Spleen (tissue), 11 donors: ENCODE results near the gene FITM2. TPM values are rescaled to one million over a fixed set of nuclear protein-coding genes. Genes with fewer than 3 reads are reported as not detected.

Experiments
- DNase-seq: peaks from one replicate; pipeline ENCODE4 v3.0.0-alpha.2; 2020
- H3K27ac ChIP-seq, 8 donors: fragments of 200-600 bp; sonication (generic) in 7 of 8; 1 replicate in 4 of 8; 2 replicates in 4 of 8; pipeline versions ENCODE4 v1.5.0 to v1.8.0; 2016 to 2021; ENCODE audit warnings: inconsistent platforms in 4 of 8, mild to moderate bottlenecking in 4 of 8, moderate library complexity in 1 of 8
- H3K27me3 ChIP-seq, 7 donors: fragments of 200-600 bp; sonication (generic) in 6 of 7; replicated peaks in 1 of 7; 1 replicate in 4 of 7; 2 replicates in 3 of 7; pipeline versions ENCODE4 v1.5.0 to v1.8.0; 2016 to 2021; ENCODE audit warnings: inconsistent platforms in 3 of 7, mild to moderate bottlenecking in 1 of 7
- H3K36me3 ChIP-seq, 6 donors: fragments of 200-600 bp; sonication (generic) in 5 of 6; 1 replicate in 4 of 6; 2 replicates in 2 of 6; pipeline versions ENCODE4 v1.5.0 to v1.8.0; 2016 to 2021; ENCODE audit warnings: inconsistent platforms in 2 of 6
- H3K4me1 ChIP-seq, 6 donors: fragments of 200-600 bp; sonication (generic) in 5 of 6; 1 replicate in 3 of 6; 2 replicates in 3 of 6; pipeline versions ENCODE4 v1.5.0 to v1.8.0; 2016 to 2021; ENCODE audit warnings: inconsistent platforms in 3 of 6
- H3K4me3 ChIP-seq, 8 donors: fragments of 200-600 bp; sonication (generic) in 7 of 8; 1 replicate in 4 of 8; 2 replicates in 4 of 8; pipeline versions ENCODE4 v1.5.0 to v1.8.0; 2016 to 2021; ENCODE audit warnings: inconsistent platforms in 4 of 8, mild to moderate bottlenecking in 4 of 8, moderate library complexity in 2 of 8
- H3K9me3 ChIP-seq, 8 donors: fragments of 200-600 bp; sonication (generic) in 7 of 8; 1 replicate in 4 of 8; 2 replicates in 4 of 8; pipeline versions ENCODE4 v1.5.0 to v1.8.0; 2016 to 2021; ENCODE audit warnings: inconsistent platforms in 4 of 8
- POLR2A ChIP-seq, 3 donors: fragments of 450-650 bp; IDR thresholded peaks; one replicate each; pipeline ENCODE4 v1.5.1; 2017; ENCODE audit warnings: antibody characterized with exemption in 3 of 3, mild to moderate bottlenecking in 1 of 3
- POLR2AphosphoS5 ChIP-seq, 3 donors: sonication (generic); formaldehyde crosslinking; IDR thresholded peaks; one replicate each; pipeline ENCODE4 v1.5.1; 2017; ENCODE audit warnings: antibody characterized with exemption in 3 of 3
- WGBS, 5 donors: extraction: QIAGEN DNeasy Blood & Tissue Kit in 3 of 5; methylation state at CpG; one replicate each; pipeline versions ENCODE4 v1.1.5 to v1.1.7; 2013 to 2018; 5-methylcytosine and 5-hydroxymethylcytosine counted together
- intact Hi-C: fragments of 100-400 bp; cut with DNase I; formaldehyde crosslinking; loops from one replicate; pipeline ENCODE4 v1.15.0; 2023; ENCODE audit warnings: low total_unique reads
- polyA plus RNA-seq, 3 donors: library from polyadenylated mRNA; stranded (reverse); fragments of 200-250 nt; gene quantifications; one replicate each; pipeline ENCODE4 v1.2.1, GENCODE V29; 2013
- total RNA-seq, 7 donors: library from RNA; depleted of rRNA in 3 of 7; stranded (reverse); fragments of >200 nt in 3 of 7; fragmentation: NEBNext Ultra II Directional in 4 of 7; extraction: Animal tissue kit (Norgen Biotek cat#: 25700) in 4 of 7; gene quantifications; one replicate each; pipeline versions ENCODE4 v1.1.0 to v1.2.1, GENCODE V29; 2016 to 2021
- TF ChIP-seq, protein P1 (sequence below), 11 experiments: fragments of 200-600 bp in 7 of 11; fragments of 450-650 bp in 4 of 11; sonication (generic) in 4 of 11; IDR thresholded peaks in 8 of 11; conservative IDR thresholded peaks in 3 of 11; 1 replicate in 7 of 11; 2 replicates in 4 of 11; pipeline versions ENCODE4 v1.4.0 to v1.8.0; 2016 to 2021; ENCODE audit warnings: antibody characterized with exemption in 11 of 11, inconsistent platforms in 4 of 11, mild to moderate bottlenecking in 1 of 11
- donor health status: healthy with polysubstance abuse.
- donor health status: DM: no; HTN: no; CAD: no; lungs with moderate emphysema.
- donor health status: DM: no; HTN: no; CAD: no.
- donor health status: Bipolar disorder and iron deficiency.
- donor health status: healthy.
- donor health status: DM: no; HTN: no; CAD: no.
- donor health status: DM: yes; HTN: yes; CAD: no.

FITM2 gene
- total and polyA plus RNA-seq, 10 donors: 1.0 to 5.7 (median 4.7) TPM

DNA sequence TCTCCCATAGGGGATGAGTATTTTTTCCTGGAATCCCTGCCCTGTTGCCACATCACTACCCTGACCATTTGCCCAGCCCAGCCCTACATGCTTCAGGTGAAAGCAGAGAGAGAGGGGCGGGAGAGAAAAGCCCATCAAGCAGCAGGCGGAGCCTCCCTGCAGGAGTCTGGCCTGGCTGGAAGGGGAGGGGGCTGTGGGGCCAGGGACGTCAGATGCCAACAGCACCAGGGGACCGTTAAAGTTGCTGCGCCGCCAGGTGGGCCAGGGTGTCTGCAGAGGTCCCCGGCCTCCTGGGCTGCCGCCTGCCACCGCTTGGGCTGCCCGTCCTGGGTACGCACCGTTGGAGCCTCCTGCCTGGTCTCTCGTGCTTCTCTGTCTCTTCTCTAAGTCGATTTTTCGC lies 25.1 kb upstream of the FITM2 start:
- WGBS, 5 donors: 34 to 46% (median 37%) methylated on average over 14 to 15 of the region's 15 CpGs
- H3K4me3 ChIP-seq: no peak overlapping the region
- no peaks in the 10 kb centered on the region for H3K36me3 ChIP-seq
- intact Hi-C loops: no loop called here
- no peaks in the 10 kb centered on the region for H3K4me1 ChIP-seq
- H3K27ac ChIP-seq: no peak overlapping the region
- H3K9me3 ChIP-seq: no peaks in the 10 kb centered on the region
- no peak for DNase-seq
- no peak for TF ChIP-seq POLR2A (IDR thresholded peaks at IDR 0.05)
- no peak for TF ChIP-seq POLR2AphosphoS5 (IDR thresholded peaks at IDR 0.05)
- TF ChIP-seq, protein P1, sequence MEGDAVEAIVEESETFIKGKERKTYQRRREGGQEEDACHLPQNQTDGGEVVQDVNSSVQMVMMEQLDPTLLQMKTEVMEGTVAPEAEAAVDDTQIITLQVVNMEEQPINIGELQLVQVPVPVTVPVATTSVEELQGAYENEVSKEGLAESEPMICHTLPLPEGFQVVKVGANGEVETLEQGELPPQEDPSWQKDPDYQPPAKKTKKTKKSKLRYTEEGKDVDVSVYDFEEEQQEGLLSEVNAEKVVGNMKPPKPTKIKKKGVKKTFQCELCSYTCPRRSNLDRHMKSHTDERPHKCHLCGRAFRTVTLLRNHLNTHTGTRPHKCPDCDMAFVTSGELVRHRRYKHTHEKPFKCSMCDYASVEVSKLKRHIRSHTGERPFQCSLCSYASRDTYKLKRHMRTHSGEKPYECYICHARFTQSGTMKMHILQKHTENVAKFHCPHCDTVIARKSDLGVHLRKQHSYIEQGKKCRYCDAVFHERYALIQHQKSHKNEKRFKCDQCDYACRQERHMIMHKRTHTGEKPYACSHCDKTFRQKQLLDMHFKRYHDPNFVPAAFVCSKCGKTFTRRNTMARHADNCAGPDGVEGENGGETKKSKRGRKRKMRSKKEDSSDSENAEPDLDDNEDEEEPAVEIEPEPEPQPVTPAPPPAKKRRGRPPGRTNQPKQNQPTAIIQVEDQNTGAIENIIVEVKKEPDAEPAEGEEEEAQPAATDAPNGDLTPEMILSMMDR (IDR thresholded peaks at IDR 0.05 in 8 of 11, conservative IDR thresholded peaks at IDR 0.05 in 3 of 11): no peak
- peaks cover 0 to 45% (median 3%) of the 10 kb centered on the region in 7 donors for H3K27me3 ChIP-seq

DNA sequence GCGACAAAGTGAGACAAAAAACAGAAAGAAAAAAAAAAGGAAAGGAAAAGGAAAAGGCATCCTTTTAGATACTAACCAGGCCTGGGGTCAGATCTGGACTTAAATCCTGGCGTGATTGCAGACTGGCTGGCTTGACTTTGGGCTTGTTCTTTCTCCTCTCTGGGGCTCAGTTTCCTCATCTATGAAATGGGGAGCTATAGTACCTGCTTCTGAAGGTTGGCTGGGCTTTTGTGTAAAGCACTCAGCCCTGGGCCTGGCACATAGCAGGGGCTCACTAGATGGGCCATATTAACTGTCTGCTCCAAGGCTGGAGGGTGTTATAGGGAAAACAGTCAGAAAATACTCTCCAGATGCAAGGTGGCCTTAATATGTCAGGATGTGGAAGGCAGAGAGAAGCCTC lies 24.7 kb upstream of the FITM2 start:
- TF ChIP-seq POLR2A (IDR thresholded peaks at IDR 0.05) (no peak), POLR2AphosphoS5 (IDR thresholded peaks at IDR 0.05) (no peak)
- TF ChIP-seq, protein P1 (IDR thresholded peaks at IDR 0.05 in 8 of 11, conservative IDR thresholded peaks at IDR 0.05 in 3 of 11): no peak
- no peaks in the 10 kb centered on the region for H3K9me3 ChIP-seq
- no peak overlapping the region for H3K4me3 ChIP-seq
- H3K27me3 ChIP-seq: peaks cover 0 to 48% (median 3%) of the 10 kb centered on the region in 7 donors
- H3K27ac ChIP-seq: no peak overlapping the region
- no peaks in the 10 kb centered on the region for H3K4me1 ChIP-seq
- WGBS, 5 donors: 74 to 89% (median 83%) methylated on average over 2 of the region's 2 CpGs
- DNase-seq: no peak
- intact Hi-C loops: no loop called here
- no peaks in the 10 kb centered on the region for H3K36me3 ChIP-seq

DNA sequence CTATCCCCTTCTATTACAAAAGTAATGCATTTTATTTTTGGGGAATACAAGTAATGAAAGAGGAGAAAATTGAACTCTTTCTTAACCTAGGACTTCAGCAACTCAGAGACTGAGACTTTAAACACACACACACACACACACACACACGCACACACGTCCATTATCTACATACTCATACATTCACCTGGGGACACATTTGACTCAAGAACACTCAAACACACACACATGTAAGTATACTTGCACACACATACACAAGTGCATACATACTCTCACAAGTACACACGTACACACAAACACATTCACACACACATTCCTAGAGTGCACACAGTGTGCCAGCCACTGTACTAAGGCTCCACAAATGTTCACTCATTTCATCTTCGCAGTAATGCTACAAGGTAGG lies 23.7 kb upstream of the FITM2 start:
- TF ChIP-seq POLR2AphosphoS5 (IDR thresholded peaks at IDR 0.05) (no peak), POLR2A (IDR thresholded peaks at IDR 0.05) (no peak)
- TF ChIP-seq, protein P1 (IDR thresholded peaks at IDR 0.05 in 8 of 11, conservative IDR thresholded peaks at IDR 0.05 in 3 of 11): no peak
- 74 to 92% (median 89%) methylated on average over 4 of the region's 4 CpGs for WGBS, 5 donors
- intact Hi-C loops: no loop called here

DNA sequence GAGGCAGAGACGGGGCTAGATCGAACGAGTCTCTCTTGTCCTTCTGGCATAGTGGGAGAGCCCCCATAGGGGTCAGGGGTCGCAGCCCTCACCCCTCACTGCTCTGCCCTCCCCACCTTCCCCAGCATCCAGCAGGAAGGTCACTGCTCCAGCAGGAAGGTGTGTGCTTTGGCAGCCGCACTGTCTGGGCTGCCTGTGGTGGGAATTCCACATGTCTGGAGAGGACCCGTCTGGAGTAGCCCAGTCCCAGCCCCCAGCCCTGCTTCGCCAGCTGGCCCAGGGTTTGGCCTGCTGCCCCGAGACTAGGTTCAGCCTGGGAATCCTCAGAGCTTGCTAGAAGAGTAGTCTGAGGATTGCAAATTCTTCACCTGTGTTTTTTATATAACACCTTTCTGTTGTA lies 23.3 kb upstream of the FITM2 start:
- Histone ChIP-seq H3K27me3 (peaks cover 0 to 54% (median 3%) of the 10 kb centered on the region in 7 donors), H3K27ac (no peak overlapping the region), H3K4me3 (no peak overlapping the region), H3K9me3 (no peaks in the 10 kb centered on the region), H3K4me1 (no peaks in the 10 kb centered on the region), H3K36me3 (no peaks in the 10 kb centered on the region)
- WGBS, 5 donors: 44 to 66% (median 57%) methylated on average over 6 to 8 of the region's 8 CpGs
- no peak for TF ChIP-seq POLR2A (IDR thresholded peaks at IDR 0.05)
- TF ChIP-seq, protein P1 (IDR thresholded peaks at IDR 0.05 in 8 of 11, conservative IDR thresholded peaks at IDR 0.05 in 3 of 11): no peak
- TF ChIP-seq POLR2AphosphoS5 (IDR thresholded peaks at IDR 0.05): no peak
- no peak for DNase-seq
- intact Hi-C loops: no loop called here

More for the DNA sequence above, 23.7 kb upstream of the FITM2 start:
- Histone ChIP-seq H3K36me3 (no peaks in the 10 kb centered on the region), H3K27me3 (peaks cover 0 to 51% (median 3%) of the 10 kb centered on the region in 7 donors), H3K4me1 (no peaks in the 10 kb centered on the region), H3K9me3 (no peaks in the 10 kb centered on the region), H3K4me3 (no peak overlapping the region), H3K27ac (no peak overlapping the region)
- no peak for DNase-seq
